H7 (cell line): ENCODE data around the gene OLIG2. TPM values are rescaled to one million over a fixed set of nuclear protein-coding genes. Genes with fewer than 3 reads are reported as not detected.
A peak's percentile ranks its signal among the peaks of the same experiment; 100 is the strongest.

ENCODE experiments used
- DNase-seq: peaks from one replicate; pipeline ENCODE4 v3.0.0; 2012
- H3K27me3 ChIP-seq: 2 replicates; pipeline ENCODE4 v1.6.0; 2011; ENCODE audit warnings: mild to moderate bottlenecking, low read length; ENCODE audit not compliant: control insufficient read depth, insufficient read depth
- H3K36me3 ChIP-seq: replicated peaks from 2 replicates; pipeline ENCODE4 v1.5.1; 2011; ENCODE audit warnings: low read length; ENCODE audit not compliant: control insufficient read depth, insufficient read depth
- H3K4me3 ChIP-seq: 2 replicates; pipeline ENCODE4 v1.5.1; 2011; ENCODE audit warnings: low read depth, mild to moderate bottlenecking, control low read depth, low read length, moderate library complexity; ENCODE audit not compliant: insufficient read depth
- total RNA-seq: library from RNA; depleted of rRNA; stranded (reverse); fragments of >200 nt; shearing (Covaris generic); gene quantifications from 2 replicates; pipeline ENCODE4 v1.2.3, GENCODE V29; 2014; rRNA removed

Gene OLIG2
- total RNA-seq: 0.17 and 0.67 TPM in 2 replicates

DNA sequence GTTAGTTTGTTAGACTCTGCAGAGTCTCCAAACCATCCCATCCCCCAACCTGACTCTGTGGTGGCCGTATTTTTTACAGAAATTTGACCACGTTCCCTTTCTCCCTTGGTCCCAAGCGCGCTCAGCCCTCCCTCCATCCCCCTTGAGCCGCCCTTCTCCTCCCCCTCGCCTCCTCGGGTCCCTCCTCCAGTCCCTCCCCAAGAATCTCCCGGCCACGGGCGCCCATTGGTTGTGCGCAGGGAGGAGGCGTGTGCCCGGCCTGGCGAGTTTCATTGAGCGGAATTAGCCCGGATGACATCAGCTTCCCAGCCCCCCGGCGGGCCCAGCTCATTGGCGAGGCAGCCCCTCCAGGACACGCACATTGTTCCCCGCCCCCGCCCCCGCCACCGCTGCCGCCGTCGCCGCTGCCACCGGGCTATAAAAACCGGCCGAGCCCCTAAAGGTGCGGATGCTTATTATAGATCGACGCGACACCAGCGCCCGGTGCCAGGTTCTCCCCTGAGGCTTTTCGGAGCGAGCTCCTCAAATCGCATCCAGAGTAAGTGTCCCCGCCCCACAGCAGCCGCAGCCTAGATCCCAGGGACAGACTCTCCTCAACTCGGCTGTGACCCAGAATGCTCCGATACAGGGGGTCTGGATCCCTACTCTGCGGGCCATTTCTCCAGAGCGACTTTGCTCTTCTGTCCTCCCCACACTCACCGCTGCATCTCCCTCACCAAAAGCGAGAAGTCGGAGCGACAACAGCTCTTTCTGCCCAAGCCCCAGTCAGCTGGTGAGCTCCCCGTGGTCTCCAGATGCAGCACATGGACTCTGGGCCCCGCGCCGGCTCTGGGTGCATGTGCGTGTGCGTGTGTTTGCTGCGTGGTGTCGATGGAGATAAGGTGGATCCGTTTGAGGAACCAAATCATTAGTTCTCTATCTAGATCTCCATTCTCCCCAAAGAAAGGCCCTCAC is at the start of gene OLIG2:
Gene OLIG2, plus strand, starts transcription at position 447 of the 954 bp plus-strand sequence. CDS start 928 bp downstream, outside the sequence.
- Histone ChIP-seq H3K36me3 (no peaks in the 10 kb centered on the region), H3K4me3 (peak within 1 kb of the TSS; percentile 65), H3K27me3 (peaks cover 99% of the 10 kb centered on the region)
- peak; percentile 99 for DNase-seq

DNA sequence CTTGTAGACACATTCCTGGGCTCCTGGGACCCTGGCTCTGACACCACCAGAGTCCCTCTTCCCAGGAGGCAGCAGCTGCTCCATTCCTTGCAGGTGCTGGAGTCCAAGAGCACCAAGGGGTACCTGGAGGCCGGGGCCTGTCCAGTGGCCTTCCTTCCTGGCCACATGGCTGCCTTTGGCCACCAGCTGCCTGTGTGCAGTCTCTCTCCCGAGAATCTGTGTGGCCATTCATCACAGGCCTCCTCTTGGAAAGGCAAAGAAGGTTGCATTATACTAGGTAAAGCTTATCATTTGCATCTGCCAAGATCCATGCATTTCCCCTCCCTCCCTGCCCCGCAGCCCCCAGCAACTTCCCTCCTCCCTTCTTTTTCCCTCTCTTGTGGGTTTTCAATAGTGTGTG is 48.9 kb upstream of the OLIG2 start:
- no peak overlapping the region for H3K4me3 ChIP-seq
- no peaks in the 10 kb centered on the region; the same call in 1 of the 2 replicates for H3K27me3 ChIP-seq
- no peaks in the 10 kb centered on the region for H3K36me3 ChIP-seq
- DNase-seq: peak; percentile 36

GRCh38 chr21:32977216-32977615 is 48.5 kb upstream of the OLIG2 start:
- H3K4me3 ChIP-seq: no peak overlapping the region
- no peaks in the 10 kb centered on the region; the same call in 1 of the 2 replicates for H3K27me3 ChIP-seq
- DNase-seq: peak; percentile 26
- H3K36me3 ChIP-seq: no peaks in the 10 kb centered on the region

- Histone ChIP-seq H3K27me3 (no peaks in the 10 kb centered on the region; the same call in 1 of the 2 replicates), H3K36me3 (no peaks in the 10 kb centered on the region), H3K4me3 (no peak overlapping the region)
- DNase-seq: peak; percentile 56
These were observed 47.1 kb upstream of the OLIG2 start for GRCh38 chr21:32978331-32979270.

DNA sequence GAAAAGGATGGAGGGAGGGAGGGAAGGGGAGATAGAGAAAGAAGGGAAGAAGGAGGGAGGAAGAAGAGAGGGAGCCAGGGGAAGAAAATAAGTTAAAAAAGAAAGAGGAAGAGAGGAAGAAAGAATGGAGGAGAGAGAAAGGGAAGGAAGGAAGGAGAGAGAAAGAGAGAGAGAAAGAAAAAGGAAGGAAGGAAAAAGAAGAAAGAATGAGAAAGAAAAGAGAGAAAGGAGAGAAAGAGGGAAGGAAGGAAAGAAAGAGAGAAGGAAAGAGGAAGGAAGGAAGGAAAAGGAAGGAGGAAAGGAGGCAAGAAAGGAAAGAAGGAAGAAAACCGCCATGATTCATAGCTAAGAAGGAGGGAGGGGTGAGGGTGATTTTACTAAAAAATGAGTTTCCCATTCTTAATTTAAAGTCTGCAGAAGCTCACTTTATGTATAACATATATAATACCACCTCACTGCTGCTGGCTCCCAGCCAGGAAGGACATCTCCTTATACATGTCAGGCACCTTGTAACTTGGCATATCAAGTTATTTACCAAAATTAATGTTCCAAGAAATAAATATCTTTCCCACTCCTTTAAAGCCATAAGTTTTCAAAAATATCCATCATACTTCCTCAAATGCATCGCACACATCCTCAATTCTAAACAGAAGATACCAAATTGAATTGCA is 46.0 kb upstream of the OLIG2 start:
- no peaks in the 10 kb centered on the region for H3K36me3 ChIP-seq
- H3K27me3 ChIP-seq: no peaks in the 10 kb centered on the region; the same call in 1 of the 2 replicates
- no peak for DNase-seq
- no peak overlapping the region for H3K4me3 ChIP-seq

DNA sequence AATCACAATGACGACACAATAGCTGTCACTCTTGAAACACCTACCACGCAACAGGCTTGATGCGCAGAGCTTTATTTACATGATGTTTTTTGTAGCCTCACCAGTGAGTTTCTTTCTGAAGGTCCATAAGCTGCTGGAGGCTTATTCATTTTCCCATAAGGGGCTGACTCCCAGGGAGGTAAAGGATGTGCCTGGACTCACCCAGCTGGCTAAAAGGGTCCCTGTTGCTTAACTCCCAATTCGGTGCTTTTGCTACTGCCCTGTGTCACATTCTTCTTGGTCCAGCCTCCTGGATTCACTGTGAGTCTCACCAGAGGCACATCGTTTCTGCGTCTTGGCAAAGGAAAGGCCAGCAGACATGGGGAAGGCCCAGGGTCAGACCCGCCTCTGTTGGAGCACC is 44.6 kb upstream of the OLIG2 start:
- no peaks in the 10 kb centered on the region; the same call in 1 of the 2 replicates for H3K27me3 ChIP-seq
- H3K36me3 ChIP-seq: no peaks in the 10 kb centered on the region
- no peak for DNase-seq
- no peak overlapping the region for H3K4me3 ChIP-seq

- no peak overlapping the region for H3K4me3 ChIP-seq
- no peaks in the 10 kb centered on the region for H3K36me3 ChIP-seq
- no peak for DNase-seq
- no peaks in the 10 kb centered on the region for H3K27me3 ChIP-seq
These were observed 35.1 kb upstream of the OLIG2 start for GRCh38 chr21:32990666-32991065.

DNA sequence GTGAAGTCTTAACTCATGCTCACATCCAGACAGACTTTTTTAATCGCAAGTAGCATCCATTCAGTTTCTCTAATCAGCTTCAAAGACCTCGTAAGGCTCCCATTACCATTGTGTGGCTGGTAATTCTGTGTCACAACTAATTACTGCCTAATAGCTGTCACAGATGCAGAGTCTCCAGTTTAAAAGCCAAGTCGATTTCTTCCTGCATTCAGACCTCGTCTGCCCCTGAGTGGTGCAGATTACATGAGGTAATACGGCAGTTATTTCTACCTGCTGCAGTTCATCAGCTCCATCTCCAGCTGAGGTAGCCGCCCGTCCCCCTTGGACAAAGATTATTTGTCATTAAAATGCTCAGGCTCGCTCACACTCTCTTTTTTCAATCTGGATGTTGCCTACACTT is 34.4 kb upstream of the OLIG2 start:
- no peaks in the 10 kb centered on the region for H3K36me3 ChIP-seq
- DNase-seq: no peak
- H3K27me3 ChIP-seq: no peaks in the 10 kb centered on the region
- no peak overlapping the region for H3K4me3 ChIP-seq

DNA sequence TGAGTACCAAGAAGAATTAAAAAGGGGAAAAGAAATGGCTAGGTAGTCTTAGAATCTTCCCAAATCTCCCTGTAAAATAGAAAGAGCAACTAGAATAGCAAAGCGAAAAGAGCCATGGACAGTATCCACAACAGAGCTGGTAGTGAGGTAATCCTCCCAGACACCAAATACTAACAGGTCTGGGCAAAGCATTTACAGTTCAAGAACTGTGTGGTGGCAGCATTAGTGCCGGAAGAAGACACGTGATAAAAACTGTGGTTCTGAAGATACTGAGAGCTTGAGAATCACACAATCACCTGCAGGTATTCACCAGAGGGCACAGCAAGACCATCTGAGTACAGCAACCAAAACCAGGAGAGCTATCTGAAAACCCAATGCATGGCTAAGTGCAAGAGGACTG is 31.8 kb upstream of the OLIG2 start:
- Histone ChIP-seq H3K36me3 (no peaks in the 10 kb centered on the region), H3K4me3 (no peak overlapping the region), H3K27me3 (no peaks in the 10 kb centered on the region)
- no peak for DNase-seq

GRCh38 chr21:32994305-32994704 is 31.4 kb upstream of the OLIG2 start:
- no peaks in the 10 kb centered on the region for H3K27me3 ChIP-seq
- peak; percentile 59 for DNase-seq
- H3K4me3 ChIP-seq: no peak overlapping the region
- H3K36me3 ChIP-seq: no peaks in the 10 kb centered on the region

GRCh38 chr21:33007747-33008146 is 18.0 kb upstream of the OLIG2 start:
- no peak overlapping the region for H3K4me3 ChIP-seq
- H3K36me3 ChIP-seq: no peaks in the 10 kb centered on the region
- no peaks in the 10 kb centered on the region; the same call in 1 of the 2 replicates for H3K27me3 ChIP-seq
- no peak for DNase-seq

DNA sequence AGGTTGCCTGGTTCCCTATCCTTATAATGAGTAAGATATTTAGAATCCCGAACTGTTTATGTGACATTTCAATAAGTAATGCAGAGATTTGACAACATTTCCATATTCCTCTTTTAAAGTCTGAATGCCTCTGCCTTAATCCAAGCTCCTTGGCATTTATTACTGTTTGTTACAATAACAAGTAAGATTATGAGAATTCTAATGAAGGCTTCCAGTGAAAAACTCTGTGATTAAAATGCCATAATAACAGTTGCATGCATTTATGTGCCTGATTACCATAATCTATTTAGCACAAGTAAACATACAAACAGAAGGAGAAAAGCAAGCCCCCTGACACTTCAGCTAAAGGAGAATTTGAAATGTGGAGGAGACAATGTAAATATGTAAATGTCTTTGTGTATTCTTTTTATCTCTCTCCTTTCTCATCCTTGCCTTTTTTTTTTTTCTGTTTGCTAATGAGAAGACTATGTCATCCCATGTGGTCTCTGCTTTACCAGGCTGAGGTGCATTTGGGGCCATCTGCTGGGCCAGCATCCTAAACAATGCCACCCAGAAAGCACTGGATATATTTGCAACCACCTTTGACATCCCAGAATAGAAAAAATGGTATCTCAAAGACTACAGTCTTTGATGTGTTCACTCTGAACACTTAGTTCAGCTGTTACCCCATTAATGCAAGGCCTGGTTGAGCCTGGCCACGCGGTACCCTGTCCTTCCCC is 17.2 kb upstream of the OLIG2 start:
- Histone ChIP-seq H3K27me3 (no peaks in the 10 kb centered on the region; the same call in 1 of the 2 replicates), H3K4me3 (no peak overlapping the region), H3K36me3 (no peaks in the 10 kb centered on the region)
- no peak for DNase-seq

- DNase-seq: no peak
- Histone ChIP-seq H3K27me3 (peaks cover 8% of the 10 kb centered on the region), H3K4me3 (no peak overlapping the region), H3K36me3 (no peaks in the 10 kb centered on the region)
These were observed 14.8 kb upstream of the OLIG2 start for GRCh38 chr21:33010931-33011330.
